ENCODE results near the gene GAPVD1.

GRCh38 chr9:125356032-125356431 is 94.4 kb downstream of the GAPVD1 start:
- TF ChIP-seq GABPA (IDR thresholded peaks at IDR 0.05; ENCODE audit: low read depth) (no peak), POLR2AphosphoS5 (IDR thresholded peaks at IDR 0.05; ENCODE audit: low read depth) (no peak), SPI1 (IDR thresholded peaks at IDR 0.05; ENCODE audit: borderline replicate concordance, low read depth) (no peak)
- TF ChIP-seq, protein P1, sequence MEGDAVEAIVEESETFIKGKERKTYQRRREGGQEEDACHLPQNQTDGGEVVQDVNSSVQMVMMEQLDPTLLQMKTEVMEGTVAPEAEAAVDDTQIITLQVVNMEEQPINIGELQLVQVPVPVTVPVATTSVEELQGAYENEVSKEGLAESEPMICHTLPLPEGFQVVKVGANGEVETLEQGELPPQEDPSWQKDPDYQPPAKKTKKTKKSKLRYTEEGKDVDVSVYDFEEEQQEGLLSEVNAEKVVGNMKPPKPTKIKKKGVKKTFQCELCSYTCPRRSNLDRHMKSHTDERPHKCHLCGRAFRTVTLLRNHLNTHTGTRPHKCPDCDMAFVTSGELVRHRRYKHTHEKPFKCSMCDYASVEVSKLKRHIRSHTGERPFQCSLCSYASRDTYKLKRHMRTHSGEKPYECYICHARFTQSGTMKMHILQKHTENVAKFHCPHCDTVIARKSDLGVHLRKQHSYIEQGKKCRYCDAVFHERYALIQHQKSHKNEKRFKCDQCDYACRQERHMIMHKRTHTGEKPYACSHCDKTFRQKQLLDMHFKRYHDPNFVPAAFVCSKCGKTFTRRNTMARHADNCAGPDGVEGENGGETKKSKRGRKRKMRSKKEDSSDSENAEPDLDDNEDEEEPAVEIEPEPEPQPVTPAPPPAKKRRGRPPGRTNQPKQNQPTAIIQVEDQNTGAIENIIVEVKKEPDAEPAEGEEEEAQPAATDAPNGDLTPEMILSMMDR (IDR thresholded peaks at IDR 0.05; ENCODE audit: insufficient read depth, low read length): no peak
- TF ChIP-seq, protein P2, sequence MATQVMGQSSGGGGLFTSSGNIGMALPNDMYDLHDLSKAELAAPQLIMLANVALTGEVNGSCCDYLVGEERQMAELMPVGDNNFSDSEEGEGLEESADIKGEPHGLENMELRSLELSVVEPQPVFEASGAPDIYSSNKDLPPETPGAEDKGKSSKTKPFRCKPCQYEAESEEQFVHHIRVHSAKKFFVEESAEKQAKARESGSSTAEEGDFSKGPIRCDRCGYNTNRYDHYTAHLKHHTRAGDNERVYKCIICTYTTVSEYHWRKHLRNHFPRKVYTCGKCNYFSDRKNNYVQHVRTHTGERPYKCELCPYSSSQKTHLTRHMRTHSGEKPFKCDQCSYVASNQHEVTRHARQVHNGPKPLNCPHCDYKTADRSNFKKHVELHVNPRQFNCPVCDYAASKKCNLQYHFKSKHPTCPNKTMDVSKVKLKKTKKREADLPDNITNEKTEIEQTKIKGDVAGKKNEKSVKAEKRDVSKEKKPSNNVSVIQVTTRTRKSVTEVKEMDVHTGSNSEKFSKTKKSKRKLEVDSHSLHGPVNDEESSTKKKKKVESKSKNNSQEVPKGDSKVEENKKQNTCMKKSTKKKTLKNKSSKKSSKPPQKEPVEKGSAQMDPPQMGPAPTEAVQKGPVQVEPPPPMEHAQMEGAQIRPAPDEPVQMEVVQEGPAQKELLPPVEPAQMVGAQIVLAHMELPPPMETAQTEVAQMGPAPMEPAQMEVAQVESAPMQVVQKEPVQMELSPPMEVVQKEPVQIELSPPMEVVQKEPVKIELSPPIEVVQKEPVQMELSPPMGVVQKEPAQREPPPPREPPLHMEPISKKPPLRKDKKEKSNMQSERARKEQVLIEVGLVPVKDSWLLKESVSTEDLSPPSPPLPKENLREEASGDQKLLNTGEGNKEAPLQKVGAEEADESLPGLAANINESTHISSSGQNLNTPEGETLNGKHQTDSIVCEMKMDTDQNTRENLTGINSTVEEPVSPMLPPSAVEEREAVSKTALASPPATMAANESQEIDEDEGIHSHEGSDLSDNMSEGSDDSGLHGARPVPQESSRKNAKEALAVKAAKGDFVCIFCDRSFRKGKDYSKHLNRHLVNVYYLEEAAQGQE (IDR thresholded peaks at IDR 0.05; ENCODE audit: insufficient replicate concordance, low read depth): no peak
